ENCODE results near the gene CTTNBP2NL.

- TF ChIP-seq CTCF (conservative IDR thresholded peaks at IDR 0.05; ENCODE audit: low read depth, low read length) (no peak), POLR2A (IDR thresholded peaks at IDR 0.05; ENCODE audit: low read depth, low read length) (no peak), USF2 (IDR thresholded peaks at IDR 0.05; ENCODE audit: low read depth, low read length) (no peak), MXI1 (IDR thresholded peaks at IDR 0.05; ENCODE audit: borderline replicate concordance, low read depth, low read length) (no peak), RFX5 (IDR thresholded peaks at IDR 0.05; ENCODE audit: low read depth, low read length) (no peak), BHLHE40 (IDR thresholded peaks at IDR 0.05; ENCODE audit: low read depth, low read length) (no peak)
Observed at GRCh38 chr1:112389689-112390088, 6.3 kb upstream of the CTTNBP2NL start.
